ENCODE results near the gene EEPD1.

DNA sequence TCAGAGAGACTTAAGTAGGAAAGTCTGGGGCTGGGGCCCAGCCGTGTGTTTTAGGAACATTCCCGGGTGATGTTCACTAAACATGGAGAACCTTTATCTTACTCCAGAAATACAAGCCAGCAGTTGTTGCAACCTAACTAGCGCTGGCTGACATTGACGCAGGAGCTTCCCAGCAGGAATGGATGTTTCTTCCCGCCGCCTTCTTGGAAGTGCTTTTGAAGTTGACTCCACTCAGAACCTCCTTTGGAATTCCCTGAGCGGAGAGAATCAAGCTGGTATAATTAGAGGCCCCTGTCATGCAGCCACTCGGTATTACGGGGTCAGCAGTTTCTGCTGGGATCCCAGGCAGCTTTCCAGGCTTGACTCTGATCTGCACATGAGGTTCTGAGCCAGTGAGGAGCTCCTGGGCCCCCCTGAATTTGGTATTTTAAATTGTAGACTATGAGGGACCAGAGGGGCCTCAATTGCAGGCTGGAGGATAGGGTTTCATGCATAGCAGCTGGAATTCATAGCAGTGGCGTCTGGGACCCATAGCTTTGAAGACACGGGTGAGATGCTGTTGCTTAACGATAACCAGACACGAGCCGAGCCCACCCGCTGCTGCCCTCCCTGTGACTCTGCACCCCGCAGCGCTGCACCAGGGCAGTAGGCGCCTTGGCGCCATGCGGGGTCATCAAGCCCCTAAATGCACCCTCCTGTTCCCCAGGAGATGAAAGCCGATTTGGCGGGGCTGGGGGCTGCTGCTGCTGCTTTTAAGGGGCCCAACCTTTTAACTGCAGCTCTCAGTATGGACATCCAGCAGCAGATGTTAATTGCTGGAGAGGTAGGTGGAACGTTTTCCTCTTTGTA is 61.8 kb downstream of the EEPD1 start:
- TF ChIP-seq, protein P1, sequence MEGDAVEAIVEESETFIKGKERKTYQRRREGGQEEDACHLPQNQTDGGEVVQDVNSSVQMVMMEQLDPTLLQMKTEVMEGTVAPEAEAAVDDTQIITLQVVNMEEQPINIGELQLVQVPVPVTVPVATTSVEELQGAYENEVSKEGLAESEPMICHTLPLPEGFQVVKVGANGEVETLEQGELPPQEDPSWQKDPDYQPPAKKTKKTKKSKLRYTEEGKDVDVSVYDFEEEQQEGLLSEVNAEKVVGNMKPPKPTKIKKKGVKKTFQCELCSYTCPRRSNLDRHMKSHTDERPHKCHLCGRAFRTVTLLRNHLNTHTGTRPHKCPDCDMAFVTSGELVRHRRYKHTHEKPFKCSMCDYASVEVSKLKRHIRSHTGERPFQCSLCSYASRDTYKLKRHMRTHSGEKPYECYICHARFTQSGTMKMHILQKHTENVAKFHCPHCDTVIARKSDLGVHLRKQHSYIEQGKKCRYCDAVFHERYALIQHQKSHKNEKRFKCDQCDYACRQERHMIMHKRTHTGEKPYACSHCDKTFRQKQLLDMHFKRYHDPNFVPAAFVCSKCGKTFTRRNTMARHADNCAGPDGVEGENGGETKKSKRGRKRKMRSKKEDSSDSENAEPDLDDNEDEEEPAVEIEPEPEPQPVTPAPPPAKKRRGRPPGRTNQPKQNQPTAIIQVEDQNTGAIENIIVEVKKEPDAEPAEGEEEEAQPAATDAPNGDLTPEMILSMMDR (IDR thresholded peaks at IDR 0.05), result no peak
- no peak for TF ChIP-seq POLR2A (IDR thresholded peaks at IDR 0.05)
